T-helper 17 cell (primary cell): ENCODE results near the gene TTC34. TPM values are rescaled to one million over a fixed set of nuclear protein-coding genes. Genes with fewer than 3 reads are reported as not detected.

Experiments used
- ATAC-seq: fragments of 150-1000 bp; cut with Tn5 transposase; 2 replicates; pipeline ENCODE4 v1.10.0; 2021; ENCODE audit warnings: mild to moderate bottlenecking, moderate library complexity
- DNase-seq, 3 donors: peaks; one replicate each; pipeline versions ENCODE4 v3.0.0 to v3.0.0-alpha.2; 2020 to 2021
- H3K9me3 ChIP-seq: one replicate; pipeline ENCODE4 v1.7.0; 2013; ENCODE audit warnings: low read length, mild to moderate bottlenecking; ENCODE audit not compliant: control insufficient read depth, poor library complexity, severe bottlenecking
- H3K27ac Mint-ChIP-seq: one replicate; pipeline ENCODE4 v1.8.0; 2022; ENCODE audit warnings: mild to moderate bottlenecking, moderate library complexity, mixed read lengths
- H3K27me3 Mint-ChIP-seq: one replicate; pipeline ENCODE4 v1.8.0; 2022; ENCODE audit warnings: mixed read lengths
- H3K36me3 Mint-ChIP-seq: one replicate; pipeline ENCODE4 v1.8.0; 2022; ENCODE audit warnings: low read depth, mixed read lengths
- H3K4me1 Mint-ChIP-seq: one replicate; pipeline ENCODE4 v1.8.0; 2022; ENCODE audit warnings: mild to moderate bottlenecking, mixed read lengths
- H3K4me3 Mint-ChIP-seq: one replicate; pipeline ENCODE4 v1.8.0; 2022; ENCODE audit warnings: mild to moderate bottlenecking, moderate library complexity, mixed read lengths
- total RNA-seq, 4 donors: library from RNA in 2 of 4; stranded (reverse) in 2 of 4; gene quantifications; one replicate each; pipeline ENCODE4 v1.2.3 and lab custom pipeline; 2022 to 2026

Gene TTC34
- total RNA-seq, 2 donors from 2014 or later, result 0.94 to 1.1 TPM

DNA sequence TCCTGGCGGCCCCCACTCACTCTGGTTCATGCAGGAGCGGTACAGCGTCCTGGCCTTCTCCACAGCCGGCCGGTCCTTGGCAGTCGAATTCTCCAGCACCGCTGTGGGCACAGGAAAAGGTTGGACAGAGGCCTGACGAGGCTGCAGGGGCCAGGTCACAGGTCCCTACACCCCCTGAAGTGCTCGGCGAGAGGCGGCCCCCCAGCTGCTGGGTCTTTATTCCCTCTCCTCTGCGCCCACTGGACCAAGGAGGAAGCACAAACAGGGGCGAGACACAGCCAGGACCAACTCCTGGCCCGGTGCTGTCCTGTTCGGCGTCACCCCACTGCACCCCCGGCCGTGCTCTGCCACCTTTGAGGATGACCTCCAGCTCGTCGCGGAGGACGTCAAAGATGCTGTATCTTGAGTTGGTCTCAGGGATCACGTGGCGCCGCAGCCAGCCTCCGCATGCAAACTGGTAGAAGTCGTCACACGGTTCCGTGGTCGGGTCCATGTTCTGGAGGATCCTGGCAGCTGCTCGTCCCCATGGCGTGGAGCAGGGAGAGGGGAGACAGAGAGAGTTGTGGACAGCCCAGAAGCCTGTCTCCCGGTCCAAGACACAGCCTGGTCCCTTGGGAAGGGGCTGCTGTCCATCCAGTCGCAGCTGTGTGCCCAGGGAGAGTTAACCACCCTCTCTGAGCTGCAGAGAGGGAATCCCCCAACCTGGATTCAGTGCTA, 192.0 kb downstream of the TTC34 start:
- Mint-ChIP-seq H3K27ac (no peak overlapping the region), H3K4me1 (no peaks in the 10 kb centered on the region), H3K36me3 (no peaks in the 10 kb centered on the region), H3K27me3 (no peaks in the 10 kb centered on the region), H3K4me3 (no peak overlapping the region)
- H3K9me3 ChIP-seq, result no peaks in the 10 kb centered on the region
- ATAC-seq, result no peak
- DNase-seq, result peak in 1 of 3 donors; percentile 6

DNA sequence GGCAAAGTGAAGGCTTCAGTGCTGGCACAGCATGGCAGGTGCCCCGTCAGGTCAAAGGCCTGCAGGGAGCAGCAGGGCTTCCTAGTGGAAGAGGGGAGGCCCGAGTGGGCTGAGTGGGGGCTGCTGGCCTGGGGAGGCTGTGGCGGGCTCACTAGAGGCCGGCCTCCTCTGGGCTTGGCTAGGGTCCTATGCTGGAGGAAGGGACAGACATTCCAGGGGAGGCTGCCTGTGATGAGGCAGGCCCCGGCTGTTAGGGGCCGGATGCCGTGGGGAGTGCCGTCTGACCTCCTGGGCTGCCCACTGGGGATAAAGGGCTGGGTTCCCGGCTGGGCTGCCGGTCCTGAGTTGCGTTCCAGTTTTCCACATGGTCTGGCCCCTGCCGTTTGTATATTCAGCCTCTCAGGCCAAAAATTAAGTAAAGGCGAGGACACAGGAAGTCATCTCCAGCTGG, 193.8 kb downstream of the TTC34 start:
- H3K9me3 ChIP-seq, result no peaks in the 10 kb centered on the region
- ATAC-seq, result no peak
- Mint-ChIP-seq H3K27ac (no peak overlapping the region), H3K36me3 (no peaks in the 10 kb centered on the region), H3K4me1 (peaks cover 2% of the 10 kb centered on the region), H3K4me3 (no peak overlapping the region), H3K27me3 (peaks cover 4% of the 10 kb centered on the region)
- DNase-seq, result no peak

DNA sequence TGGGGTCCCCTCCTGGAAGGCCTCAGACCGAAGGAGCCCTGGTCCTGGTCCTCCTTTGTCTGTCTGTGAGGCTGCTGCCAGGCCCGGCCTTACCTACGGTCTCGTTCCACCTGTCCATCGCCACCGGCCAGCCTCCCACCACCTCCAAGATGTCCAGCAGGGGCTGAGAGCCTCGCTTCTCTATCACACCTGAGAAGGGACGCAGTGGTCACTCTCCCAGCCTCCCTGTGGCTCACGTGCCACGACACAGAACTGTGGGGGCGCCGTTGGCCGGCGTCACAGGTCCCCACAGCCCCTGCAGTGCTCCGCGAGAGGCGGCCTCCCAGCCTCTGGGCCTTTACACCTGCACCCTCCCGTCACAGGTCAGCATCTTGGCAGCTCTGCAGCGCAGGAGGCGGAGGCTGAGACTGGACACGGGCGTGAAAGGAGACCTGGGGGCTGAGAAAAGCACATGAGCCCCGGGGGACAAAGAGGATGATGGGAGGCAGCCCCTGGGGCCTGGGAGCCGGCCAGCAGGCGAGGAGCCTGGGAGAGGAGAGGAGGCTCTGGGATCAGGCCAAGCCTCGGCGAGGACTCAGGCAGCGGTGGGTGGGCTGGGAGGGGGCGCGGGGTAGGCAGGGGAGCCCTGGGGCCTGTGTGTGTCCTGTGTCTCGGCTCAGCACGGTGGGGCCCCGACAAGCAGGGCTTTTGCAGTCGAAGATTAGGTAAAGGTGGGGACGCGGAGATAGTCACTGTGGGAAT, 194.4 kb downstream of the TTC34 start:
- H3K27ac Mint-ChIP-seq, result no peak overlapping the region

DNA sequence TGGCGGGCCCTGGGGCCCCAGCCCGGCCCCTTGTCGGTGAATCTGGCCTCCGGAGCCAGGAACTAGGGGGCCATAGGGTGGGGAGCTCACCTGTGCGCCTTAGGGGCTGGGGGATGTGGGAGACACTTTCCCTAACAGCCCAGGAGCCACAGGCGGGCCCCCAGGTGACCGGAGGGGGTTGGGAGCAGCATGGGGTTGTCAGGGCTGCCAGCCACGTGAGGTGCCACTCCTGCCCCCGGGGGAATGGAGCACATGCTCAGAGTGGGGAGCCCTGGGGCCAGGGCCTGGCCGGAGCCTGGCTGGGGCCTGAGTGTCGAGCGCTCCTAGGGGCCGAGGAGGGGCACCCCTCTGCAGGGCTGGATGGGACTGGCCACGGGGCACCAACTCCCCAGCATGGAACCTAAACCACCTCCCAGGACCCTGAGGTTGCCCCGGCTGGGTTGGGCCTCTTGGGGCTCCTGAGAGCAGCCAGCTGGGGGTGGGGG, 195.1 kb downstream of the TTC34 start:
- peaks cover 16% of the 10 kb centered on the region for H3K27me3 Mint-ChIP-seq
- H3K4me1 Mint-ChIP-seq, result peaks cover 3% of the 10 kb centered on the region
- H3K36me3 Mint-ChIP-seq, result no peaks in the 10 kb centered on the region
- H3K27ac Mint-ChIP-seq, result no peak overlapping the region
- ATAC-seq, result no peak
- H3K4me3 Mint-ChIP-seq, result no peak overlapping the region
- no peak for DNase-seq
- no peaks in the 10 kb centered on the region for H3K9me3 ChIP-seq

More for the DNA sequence above, 194.4 kb downstream of the TTC34 start:
- Mint-ChIP-seq H3K4me3 (no peak overlapping the region), H3K36me3 (no peaks in the 10 kb centered on the region), H3K27me3 (peaks cover 10% of the 10 kb centered on the region), H3K4me1 (peaks cover 3% of the 10 kb centered on the region)
- ATAC-seq (no peak), DNase-seq (no peak)
- no peaks in the 10 kb centered on the region for H3K9me3 ChIP-seq

DNA sequence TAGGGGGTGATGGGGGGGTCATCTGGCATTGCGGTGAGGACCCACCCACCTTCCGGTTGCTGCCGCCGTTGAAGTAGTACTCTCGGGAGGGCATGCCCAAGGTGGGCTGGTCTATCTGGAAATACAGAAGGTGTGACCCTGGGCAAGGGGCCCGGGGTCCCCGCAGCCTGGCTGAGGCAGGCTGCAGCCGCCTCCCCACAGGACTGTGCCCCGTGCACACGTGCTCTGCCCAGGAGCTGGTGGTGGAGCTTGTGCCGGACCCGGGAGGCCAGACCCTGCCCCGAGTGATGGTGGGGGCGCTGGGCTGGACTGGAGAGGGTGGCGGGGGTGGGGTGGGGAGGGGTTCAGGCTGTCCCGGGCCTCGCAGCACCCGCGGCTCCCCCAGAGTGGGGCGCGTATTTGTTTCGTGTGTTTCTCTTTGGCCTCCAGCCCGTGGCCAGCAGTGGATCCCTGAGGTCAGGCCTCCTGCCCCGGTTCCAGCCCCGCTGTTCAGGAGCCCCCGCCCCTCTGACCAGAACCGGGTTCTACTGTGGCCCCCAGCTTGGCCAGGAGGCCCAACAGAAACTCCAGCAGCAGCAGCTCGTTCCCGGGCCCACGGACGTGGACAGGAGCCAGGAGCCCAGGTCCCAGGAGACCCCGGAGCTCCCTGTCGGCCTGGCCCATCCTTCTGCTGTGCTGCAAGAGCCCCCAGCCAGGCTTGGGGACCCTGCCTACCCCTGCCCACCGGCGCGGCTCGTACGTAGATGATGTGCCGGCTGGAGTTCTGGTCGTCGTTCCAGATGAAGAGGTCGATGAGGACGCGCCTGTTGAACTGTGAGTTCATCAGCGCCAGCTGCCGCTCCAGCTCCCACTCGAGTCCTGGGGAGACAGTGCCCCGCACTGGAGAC, 195.7 kb downstream of the TTC34 start:
- DNase-seq, result no peak

DNA sequence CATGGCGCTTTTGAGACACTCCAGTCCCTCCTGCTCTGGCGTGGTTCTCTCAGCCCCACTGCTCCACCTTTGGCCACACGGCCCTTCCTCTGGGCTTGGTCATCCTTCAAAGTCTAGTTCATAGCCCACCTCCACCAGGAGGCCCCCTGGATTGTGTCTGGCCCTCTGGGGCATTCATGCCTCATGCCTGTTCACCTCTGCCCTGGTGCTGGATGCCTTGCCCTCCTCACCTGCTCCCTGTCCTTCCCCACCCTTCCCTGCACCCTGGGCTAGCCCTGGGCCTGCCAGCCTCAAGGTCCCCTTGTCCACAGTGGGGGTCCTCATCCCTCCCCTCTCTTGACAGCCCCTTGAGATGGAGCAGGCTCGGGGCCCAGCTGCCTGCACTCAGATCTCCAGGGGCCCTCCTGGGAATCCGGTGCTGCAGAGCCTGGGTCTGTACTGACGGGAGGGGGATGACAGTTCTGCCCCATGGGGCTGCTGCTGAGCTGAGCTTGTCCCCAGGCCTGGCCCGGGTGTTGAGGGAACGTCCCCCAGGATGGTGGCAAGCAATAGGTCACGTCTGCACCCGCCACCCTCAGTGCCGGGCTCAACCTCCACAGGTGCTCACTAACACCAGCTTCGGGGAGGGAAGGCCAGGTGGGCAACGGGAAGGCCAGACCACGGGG, 196.5 kb downstream of the TTC34 start:
- Mint-ChIP-seq H3K36me3 (no peaks in the 10 kb centered on the region), H3K4me3 (no peak overlapping the region), H3K27ac (no peak overlapping the region), H3K4me1 (peaks cover 3% of the 10 kb centered on the region), H3K27me3 (peaks cover 19% of the 10 kb centered on the region)
- DNase-seq, result no peak
- no peak for ATAC-seq
- no peaks in the 10 kb centered on the region for H3K9me3 ChIP-seq

More for the DNA sequence above, 195.7 kb downstream of the TTC34 start:
- H3K27ac Mint-ChIP-seq, result no peak overlapping the region
- H3K4me3 Mint-ChIP-seq, result no peak overlapping the region
- ATAC-seq, result no peak
- H3K4me1 Mint-ChIP-seq, result peaks cover 3% of the 10 kb centered on the region
- H3K9me3 ChIP-seq, result no peaks in the 10 kb centered on the region
- no peaks in the 10 kb centered on the region for H3K36me3 Mint-ChIP-seq
- H3K27me3 Mint-ChIP-seq, result peaks cover 19% of the 10 kb centered on the region

DNA sequence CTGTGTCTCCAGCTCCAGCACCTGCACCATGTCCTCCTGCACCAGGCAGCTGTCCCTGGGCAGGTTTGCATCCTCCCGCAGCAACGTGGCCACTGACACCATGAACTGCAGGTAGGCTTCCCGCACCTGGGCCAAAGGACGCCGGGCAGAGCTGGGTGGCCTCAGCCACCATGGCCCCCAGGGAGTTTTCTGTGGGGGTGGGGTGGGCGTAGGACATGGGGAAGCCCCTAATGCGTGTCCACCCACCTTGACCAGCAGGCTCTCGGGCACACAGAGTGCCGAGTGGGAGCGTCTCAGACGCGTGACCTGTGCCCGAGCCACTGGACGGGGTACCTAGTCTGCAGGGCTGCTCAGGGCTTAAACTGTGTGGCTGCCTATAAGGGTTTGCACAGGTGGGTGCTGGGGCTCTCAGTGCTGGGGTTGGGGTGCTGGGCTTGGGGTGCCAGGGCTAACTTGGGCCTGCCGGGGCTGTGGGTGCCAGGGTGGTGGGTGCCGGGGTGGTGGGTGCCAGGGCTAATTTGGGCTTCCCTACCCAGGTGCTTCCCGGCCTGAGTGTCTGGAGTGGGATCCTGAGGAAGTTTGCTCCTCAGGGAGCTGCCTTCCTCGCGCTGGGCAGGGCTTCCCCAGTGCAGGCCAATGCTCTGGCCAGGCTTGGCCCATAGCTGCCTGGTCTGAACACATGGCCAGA, 197.2 kb downstream of the TTC34 start:
- H3K9me3 ChIP-seq, result no peaks in the 10 kb centered on the region
- Mint-ChIP-seq H3K4me3 (no peak overlapping the region), H3K27me3 (peaks cover 19% of the 10 kb centered on the region), H3K4me1 (peaks cover 3% of the 10 kb centered on the region), H3K36me3 (no peaks in the 10 kb centered on the region), H3K27ac (no peak overlapping the region)
- ATAC-seq (no peak), DNase-seq (no peak)

DNA sequence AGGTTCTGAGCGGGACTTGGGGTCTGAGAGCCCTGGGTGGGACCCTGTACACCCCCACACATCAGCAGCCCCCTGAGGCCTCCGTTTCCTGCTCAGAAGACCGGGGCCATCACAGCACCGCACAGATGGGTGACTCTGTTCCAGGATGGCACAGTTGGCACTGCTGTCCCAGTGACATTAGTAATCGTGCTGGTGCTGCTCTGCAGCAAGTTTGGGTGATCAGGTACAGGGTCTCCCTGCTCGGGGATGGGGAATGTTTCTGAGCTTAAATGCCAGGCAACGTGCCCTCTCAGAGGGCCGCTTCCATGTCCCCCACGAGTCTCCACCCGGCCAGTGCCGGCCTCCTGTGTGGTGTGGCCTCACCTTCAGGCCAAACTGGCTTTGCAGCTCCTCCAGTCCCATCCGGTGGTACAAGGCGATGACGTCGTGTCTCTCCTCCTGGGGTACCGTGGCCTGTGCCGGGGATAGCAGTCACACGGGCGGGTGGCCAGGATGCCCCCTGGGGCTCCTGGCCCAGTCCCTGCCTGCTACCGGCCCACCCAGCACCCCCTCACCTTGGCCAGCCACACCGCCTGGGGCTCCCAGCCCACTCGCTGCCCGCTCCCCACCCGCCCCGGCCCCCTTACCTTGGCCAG, 197.9 kb downstream of the TTC34 start:
- no peak overlapping the region for H3K27ac Mint-ChIP-seq

DNA sequence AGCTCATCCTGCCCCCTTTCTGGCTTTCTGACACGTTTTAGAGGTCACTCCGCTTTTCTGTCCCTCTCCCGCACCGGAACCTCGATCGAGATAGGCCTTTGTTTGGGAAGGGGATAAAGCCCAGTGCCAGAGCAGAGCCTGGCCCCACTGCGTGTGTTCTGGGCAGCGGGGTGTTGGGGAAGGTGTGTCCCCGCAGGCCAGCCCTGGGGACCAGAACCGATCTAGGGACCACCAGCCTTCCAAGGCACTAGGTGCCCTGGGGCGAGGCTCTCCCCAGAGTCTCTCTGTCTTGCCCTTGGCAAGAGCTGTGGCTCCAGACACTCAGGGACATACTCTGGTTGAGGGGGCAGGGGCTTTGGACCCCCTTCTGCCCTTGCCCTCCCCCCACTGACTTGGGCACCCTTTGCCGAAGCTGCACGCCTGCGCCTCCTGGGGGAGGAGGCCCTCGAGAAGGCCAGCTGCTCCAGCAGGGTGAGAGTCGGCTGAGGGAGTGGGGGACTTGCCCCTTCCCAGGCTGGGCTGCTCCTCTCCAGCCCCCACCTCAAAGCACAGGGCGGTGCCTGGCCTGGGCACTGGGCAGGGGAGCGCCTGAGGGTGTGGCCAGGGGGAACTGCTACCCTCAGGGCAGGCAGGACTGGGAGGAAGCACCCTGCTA, 198.5 kb downstream of the TTC34 start:
- Mint-ChIP-seq H3K4me1 (peaks cover 3% of the 10 kb centered on the region), H3K4me3 (no peak overlapping the region), H3K27me3 (peaks cover 19% of the 10 kb centered on the region), H3K36me3 (no peaks in the 10 kb centered on the region), H3K27ac (no peak overlapping the region)
- H3K9me3 ChIP-seq, result no peaks in the 10 kb centered on the region
- ATAC-seq (no peak), DNase-seq (no peak)

More for the DNA sequence above, 197.9 kb downstream of the TTC34 start:
- peaks cover 19% of the 10 kb centered on the region for H3K27me3 Mint-ChIP-seq
- no peaks in the 10 kb centered on the region for H3K9me3 ChIP-seq
- H3K4me1 Mint-ChIP-seq, result peaks cover 3% of the 10 kb centered on the region
- no peak for ATAC-seq
- no peaks in the 10 kb centered on the region for H3K36me3 Mint-ChIP-seq
- H3K4me3 Mint-ChIP-seq, result no peak overlapping the region
- DNase-seq, result no peak

DNA sequence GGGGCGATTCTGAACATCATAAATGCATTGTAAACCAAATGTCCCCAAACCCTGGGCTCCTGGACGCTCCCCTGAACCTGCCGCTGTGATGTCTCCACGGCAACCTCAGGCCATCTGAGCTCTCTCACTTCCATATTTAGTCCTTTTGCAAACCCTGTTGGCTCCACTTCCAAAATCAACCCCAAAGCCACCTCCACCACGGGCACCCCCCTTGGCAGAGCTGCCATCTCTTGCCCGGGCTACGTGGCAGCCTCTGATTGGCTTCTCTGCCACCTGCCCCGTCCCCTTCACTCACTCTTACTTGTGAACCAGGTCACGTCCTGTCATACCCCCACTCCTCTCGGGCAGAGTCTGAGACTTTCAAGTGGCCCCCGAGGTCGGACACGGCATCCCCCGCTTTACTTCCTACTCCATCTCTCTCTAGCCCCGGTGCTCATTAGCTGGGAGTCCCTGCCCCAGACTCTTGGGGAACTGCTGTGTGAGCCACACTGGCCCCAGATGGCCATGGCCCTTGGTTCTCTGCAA, 199.1 kb downstream of the TTC34 start:
- no peak overlapping the region for H3K27ac Mint-ChIP-seq
- no peaks in the 10 kb centered on the region for H3K36me3 Mint-ChIP-seq
- DNase-seq, result no peak
- H3K4me1 Mint-ChIP-seq, result peaks cover 3% of the 10 kb centered on the region
- H3K27me3 Mint-ChIP-seq, result peaks cover 19% of the 10 kb centered on the region
- no peak overlapping the region for H3K4me3 Mint-ChIP-seq
- H3K9me3 ChIP-seq, result no peaks in the 10 kb centered on the region
- ATAC-seq, result no peak

DNA sequence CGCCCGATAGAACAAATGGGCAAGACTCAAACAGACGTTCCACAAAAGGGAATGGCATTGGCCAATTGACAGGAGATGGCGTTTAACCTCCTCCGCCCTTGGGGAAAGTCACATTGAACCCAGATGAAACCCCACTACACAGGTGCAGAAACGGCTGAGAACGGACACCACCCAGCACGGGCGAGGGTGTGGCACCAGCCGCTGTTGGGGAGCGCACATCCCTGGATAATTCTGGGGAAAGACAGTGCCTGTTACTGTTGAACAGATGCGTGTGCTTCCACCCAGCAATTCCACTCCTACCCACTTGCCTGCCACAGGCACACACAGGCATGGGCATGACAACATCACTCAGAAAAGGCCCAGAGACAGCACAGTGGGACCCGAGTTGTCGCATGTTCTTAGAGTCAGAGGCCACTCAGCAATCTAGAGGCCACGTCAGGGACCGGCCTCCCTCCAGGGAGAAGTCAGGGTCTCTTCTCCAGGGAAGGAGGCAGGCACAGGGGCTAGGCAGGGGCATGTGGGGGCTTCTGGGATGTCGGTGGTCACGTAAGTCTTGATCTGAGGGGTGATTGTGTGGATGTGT, 199.7 kb downstream of the TTC34 start:
- ATAC-seq (no peak), DNase-seq (no peak)
- Mint-ChIP-seq H3K27ac (no peak overlapping the region), H3K36me3 (no peaks in the 10 kb centered on the region), H3K27me3 (peaks cover 19% of the 10 kb centered on the region), H3K4me3 (no peak overlapping the region), H3K4me1 (peaks cover 3% of the 10 kb centered on the region)
- H3K9me3 ChIP-seq, result no peaks in the 10 kb centered on the region
